GM18520 (cell line): ENCODE measurements around the gene KRTAP22-1.

Experiments
- ATAC-seq: cut with Tn5 transposase; IDR thresholded peaks from one replicate; pipeline ENCODE4 v1.9.1; 2021; ENCODE audit not compliant: unreplicated experiment

The KRTAP22-1 gene

GRCh38 chr21:30600787-30601186 lies at the start of gene KRTAP22-1:
Gene KRTAP22-1, plus strand, starts transcription at chr21:30601087.
- ATAC-seq: no peak

GRCh38 chr21:30552782-30553181 lies 48.1 kb upstream of the KRTAP22-1 start:
- no peak for ATAC-seq

DNA sequence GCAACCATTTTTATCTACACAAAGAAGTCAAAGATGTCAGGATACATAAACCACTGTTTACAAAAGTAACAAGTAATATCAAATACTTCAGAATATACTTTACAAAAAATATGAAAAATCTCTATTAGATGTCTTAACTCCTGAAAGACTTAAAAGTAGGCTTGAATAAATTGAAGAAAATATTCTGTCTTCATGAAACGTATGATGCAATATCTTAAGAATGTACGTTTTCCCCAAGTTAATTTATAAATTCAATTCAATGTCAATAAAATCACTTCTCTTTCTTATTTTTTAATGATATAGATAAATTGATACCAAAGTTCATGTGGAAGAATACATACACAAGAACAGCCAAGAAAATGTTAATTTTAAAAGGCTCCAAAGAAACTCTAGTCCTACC lies 45.8 kb upstream of the KRTAP22-1 start:
- no peak for ATAC-seq

GRCh38 chr21:30561264-30561895 lies 39.5 kb upstream of the KRTAP22-1 start, which contains the start of gene KRTAP19-7:
Gene KRTAP19-7, minus strand, starts transcription at chr21:30561314. Its CDS starts 25 bp downstream, at chr21:30561289.
- no peak for ATAC-seq

DNA sequence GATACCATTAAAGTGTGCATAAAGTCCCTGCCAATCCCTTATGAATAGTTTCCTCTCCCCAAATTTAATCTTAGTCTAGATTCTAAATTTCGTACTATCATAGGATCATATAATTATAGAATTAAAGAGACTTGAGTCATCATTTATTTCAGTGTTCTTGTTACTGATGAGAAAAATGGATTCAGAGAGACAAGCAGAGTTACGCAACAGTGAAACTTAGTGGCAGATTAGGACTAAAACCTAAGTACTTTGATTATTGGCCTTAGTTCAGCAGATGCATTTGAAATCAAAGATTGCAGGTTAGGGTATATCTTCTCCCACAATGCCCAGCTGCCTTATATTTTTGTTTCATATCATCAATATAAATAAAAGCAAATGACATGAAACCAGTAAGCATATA lies 38.9 kb upstream of the KRTAP22-1 start:
- ATAC-seq: no peak

DNA sequence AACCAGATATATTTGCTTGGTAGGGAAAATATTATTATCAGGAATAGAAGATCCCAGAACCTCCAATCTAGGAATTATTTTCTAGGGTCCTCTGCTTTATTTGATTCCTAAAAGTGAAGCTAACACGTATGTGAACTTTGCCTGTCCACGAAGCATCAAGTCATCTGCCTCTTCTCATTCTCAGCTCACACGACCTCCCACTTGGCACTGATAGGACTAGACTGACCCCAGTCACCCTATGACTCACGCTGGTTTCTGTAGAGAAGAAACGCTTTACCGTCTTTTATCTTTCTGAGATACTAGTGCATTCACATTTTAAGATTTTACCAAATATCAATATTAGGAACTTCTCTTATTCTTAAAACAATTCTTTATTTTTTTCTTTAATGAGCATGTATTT lies 37.8 kb upstream of the KRTAP22-1 start:
- ATAC-seq: no peak

DNA sequence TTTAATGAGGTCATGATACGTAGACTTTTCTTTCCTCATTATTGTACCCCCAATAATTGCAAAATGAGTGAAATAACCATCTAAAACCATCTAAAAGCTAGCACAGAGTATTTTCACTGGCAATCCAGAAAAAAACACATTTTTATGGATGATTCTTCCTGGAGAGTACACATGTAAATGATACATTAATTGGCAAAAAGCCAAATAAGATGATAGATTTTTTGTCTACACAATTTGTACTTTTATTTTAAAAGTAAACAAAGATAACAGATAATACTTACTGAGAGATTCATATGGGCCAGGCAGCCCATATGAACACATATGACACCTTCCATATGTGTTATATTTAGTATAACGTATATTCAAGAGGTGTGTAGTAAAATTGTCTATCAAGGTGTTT lies 37.3 kb upstream of the KRTAP22-1 start:
- no peak for ATAC-seq

GRCh38 chr21:30567617-30568016 lies 33.3 kb upstream of the KRTAP22-1 start:
- ATAC-seq: no peak

- ATAC-seq: no peak
These were observed 23.1 kb upstream of the KRTAP22-1 start for GRCh38 chr21:30577766-30578165.

DNA sequence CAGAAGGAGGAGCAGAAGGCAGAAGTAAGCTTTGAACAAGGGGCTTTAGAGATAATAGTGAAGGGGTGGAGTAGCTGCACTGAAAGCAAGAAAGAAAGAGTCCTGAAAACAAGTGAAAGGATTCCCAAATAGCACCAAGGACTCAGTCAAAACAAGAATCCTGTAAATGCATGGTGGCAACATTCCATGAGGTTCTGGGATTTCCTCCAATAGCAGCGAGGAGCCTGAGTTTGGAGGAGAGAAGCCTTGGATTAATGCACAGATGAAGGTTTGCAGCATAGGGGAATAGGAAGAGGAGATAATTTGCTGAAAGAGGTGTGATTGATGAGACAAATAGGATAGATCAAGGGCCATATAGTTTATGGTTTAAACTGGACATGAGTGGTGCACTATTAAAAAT lies 21.5 kb upstream of the KRTAP22-1 start:
- ATAC-seq: no peak

GRCh38 chr21:30580132-30580531 lies 20.8 kb upstream of the KRTAP22-1 start:
- no peak for ATAC-seq

DNA sequence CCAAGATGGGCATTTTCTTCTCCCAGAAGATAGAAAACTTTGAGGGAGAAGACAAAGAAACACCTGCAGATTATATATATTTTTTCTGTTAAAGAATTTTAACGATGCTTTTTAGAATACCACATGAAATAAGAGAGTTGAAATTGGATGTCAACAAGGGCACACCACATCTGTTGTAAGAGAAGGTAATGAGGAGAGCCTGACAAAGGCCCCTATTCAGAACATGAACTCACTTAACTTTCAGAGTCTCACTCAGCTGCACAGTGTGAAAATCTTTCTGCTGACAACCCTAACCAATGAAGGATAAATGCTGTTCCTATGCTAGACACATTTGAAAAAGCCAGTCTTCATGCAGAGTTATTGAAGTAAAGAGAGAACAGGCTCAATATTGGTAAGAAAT lies 18.0 kb upstream of the KRTAP22-1 start:
- ATAC-seq: no peak

DNA sequence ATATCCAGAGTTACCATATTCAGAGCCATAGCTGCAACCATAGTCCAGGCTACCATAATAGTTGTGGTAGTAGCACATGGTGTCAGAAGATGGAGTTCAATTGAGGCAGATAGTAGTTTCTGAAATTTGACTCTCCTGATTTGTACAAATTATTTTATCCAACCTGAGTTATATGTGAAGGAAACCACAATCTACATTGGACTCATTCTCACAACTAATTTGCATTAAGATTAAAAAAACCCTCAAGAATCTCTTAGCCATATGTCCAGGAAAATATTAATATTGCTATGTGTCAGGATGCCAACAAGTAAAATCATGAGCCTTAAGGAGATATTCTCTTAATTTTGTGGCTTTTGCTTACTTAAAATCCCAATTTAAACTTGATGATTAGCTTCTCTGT lies 10.6 kb upstream of the KRTAP22-1 start, which contains the start of gene KRTAP22-2:
Gene KRTAP22-2, minus strand, starts transcription at position 101 of the 400 bp plus-strand sequence.
- no peak for ATAC-seq

GRCh38 chr21:30592140-30592539 lies 8.7 kb upstream of the KRTAP22-1 start, which contains the start of gene KRTAP6-3:
Gene KRTAP6-3, plus strand, starts transcription at chr21:30592440. Its CDS starts 6 bp downstream, at chr21:30592446.
- no peak for ATAC-seq

- ATAC-seq: no peak
These were observed 2.1 kb upstream of the KRTAP22-1 start, which contains the start of gene KRTAP6-2 for GRCh38 chr21:30598802-30599201. Gene KRTAP6-2, minus strand, starts transcription at chr21:30598902. Its CDS starts 28 bp downstream, at chr21:30598874.

- ATAC-seq: no peak
These were observed 5.1 kb downstream of the KRTAP22-1 start for GRCh38 chr21:30605968-30606367.

GRCh38 chr21:30612132-30612531 lies 11.2 kb downstream of the KRTAP22-1 start:
- ATAC-seq: no peak

DNA sequence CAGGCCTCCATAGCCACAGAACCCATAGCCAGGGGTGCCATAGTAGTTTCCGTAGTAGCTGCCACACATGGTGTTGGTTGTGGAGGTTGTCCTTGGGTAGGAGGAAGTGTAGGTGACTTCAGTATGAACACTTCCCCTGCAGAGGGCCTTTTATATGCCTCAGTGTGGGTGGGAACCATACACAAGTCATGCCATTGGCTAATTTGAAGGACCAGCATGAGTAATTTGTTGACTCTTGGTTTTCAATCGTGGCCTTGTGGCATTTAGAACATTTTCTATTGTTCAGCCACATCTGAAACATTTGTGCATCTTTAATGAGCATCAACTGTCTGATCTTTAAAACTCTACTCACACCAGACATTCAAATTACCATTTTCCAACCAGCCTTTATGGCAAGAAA lies 12.9 kb downstream of the KRTAP22-1 start, which contains the start of gene KRTAP6-1:
Gene KRTAP6-1, minus strand, starts transcription at position 95 of the 400 bp plus-strand sequence. Its CDS starts 26 bp downstream, at position 69.
- no peak for ATAC-seq

- ATAC-seq: no peak
These were observed 14.3 kb downstream of the KRTAP22-1 start for GRCh38 chr21:30615199-30615598.

DNA sequence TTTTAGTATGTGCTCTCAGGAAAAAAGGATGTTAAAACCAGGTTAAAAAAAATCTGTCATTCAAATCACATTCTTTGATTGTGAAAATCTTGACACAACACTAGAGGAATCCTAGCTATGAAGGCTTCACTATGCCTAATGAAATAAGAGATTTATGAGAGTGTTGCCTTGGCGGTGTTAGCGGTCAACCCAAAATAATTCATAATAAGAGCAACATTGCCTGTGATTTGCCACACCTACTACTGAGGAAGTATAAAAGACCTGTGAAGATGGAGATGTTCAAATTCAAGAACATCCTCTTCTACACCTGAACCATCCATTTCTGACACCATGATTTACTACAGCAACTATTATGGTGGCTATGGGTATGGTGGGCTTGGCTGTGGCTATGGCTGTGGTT lies 15.2 kb downstream of the KRTAP22-1 start, which contains the start of gene KRTAP20-1:
Gene KRTAP20-1, plus strand, starts transcription at position 301 of the 400 bp plus-strand sequence. Its CDS starts 30 bp downstream, at position 331.
- no peak for ATAC-seq

DNA sequence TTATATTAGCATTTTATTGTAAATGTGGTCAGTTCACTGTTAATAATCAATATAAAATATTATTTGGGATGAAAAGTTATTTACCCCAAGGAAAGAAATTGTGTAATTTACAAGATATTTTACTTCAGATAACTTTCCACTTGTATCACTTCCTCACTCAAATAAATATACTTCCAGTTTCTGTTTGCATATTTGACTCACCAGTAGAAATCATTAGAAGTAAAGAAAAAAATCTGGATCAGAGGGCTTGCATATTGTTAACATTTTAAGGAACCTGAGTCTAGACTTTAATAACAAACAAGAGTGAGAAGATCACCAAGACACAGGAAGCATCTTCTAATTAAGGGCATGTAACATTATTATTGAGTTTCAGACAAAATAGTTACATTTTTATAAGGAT lies 19.2 kb downstream of the KRTAP22-1 start:
- no peak for ATAC-seq

GRCh38 chr21:30620522-30620921 lies 19.6 kb downstream of the KRTAP22-1 start, which contains the start of gene KRTAP20-4:
Gene KRTAP20-4, plus strand, starts transcription at chr21:30620627.
- ATAC-seq: no peak
